Psoas muscle (tissue), 8 donors: ENCODE results near the gene ZNRF2. TPM values are rescaled to one million over a fixed set of nuclear protein-coding genes. Genes with fewer than 3 reads are reported as not detected.
A peak's percentile ranks its signal among the peaks of the same experiment; 100 is the strongest.

ENCODE experiments used
- ATAC-seq, 4 donors: fragments of 200-7000 bp; cut with Tn5 transposase; one replicate each; pipeline ENCODE4 v1.9.1; 2020; ENCODE audit warnings: moderate library complexity in 3 of 4, mild to moderate bottlenecking in 2 of 4
- DNase-seq, 2 donors: peaks; one replicate each; pipeline ENCODE4 v3.0.0-alpha.2; 2020
- H3K27ac ChIP-seq: fragments of 200-600 bp; one replicate; pipeline ENCODE4 v1.8.0; 2022
- H3K27me3 ChIP-seq, 3 donors: fragments of 200-600 bp in 1 of 3; one replicate each; pipeline versions ENCODE4 v1.6.1 to v1.8.0; 2013 to 2022; ENCODE audit warnings: low read length in 2 of 3, mild to moderate bottlenecking in 2 of 3, moderate library complexity in 1 of 3; ENCODE audit not compliant: insufficient read depth in 3 of 3
- H3K36me3 ChIP-seq, 2 donors: fragments of 200-600 bp in 1 of 2; one replicate each; pipeline versions ENCODE4 v1.6.1 to v1.8.0; 2013 to 2022; ENCODE audit warnings: low read depth in 1 of 2, mild to moderate bottlenecking in 1 of 2, moderate library complexity in 1 of 2; ENCODE audit not compliant: insufficient read depth in 1 of 2
- H3K4me1 ChIP-seq: fragments of 200-600 bp; one replicate; pipeline ENCODE4 v1.8.0; 2022
- H3K4me3 ChIP-seq: fragments of 200-600 bp; one replicate; pipeline ENCODE4 v1.8.0; 2022; ENCODE audit warnings: mild to moderate bottlenecking
- H3K9me3 ChIP-seq: fragments of 200-600 bp; one replicate; pipeline ENCODE4 v1.8.0; 2022
- CTCF ChIP-seq: fragments of 200-600 bp; IDR thresholded peaks from one replicate; pipeline ENCODE4 v1.8.0; 2022; ENCODE audit warnings: antibody characterized with exemption
- WGBS, 3 donors: extraction: QIAGEN DNeasy Blood & Tissue Kit; methylation state at CpG; one replicate each; pipeline versions ENCODE4 v1.1.6 to v1.1.7; 2013; 5-methylcytosine and 5-hydroxymethylcytosine counted together
- intact Hi-C, 2 donors: fragments of 100-400 bp; cut with DNase I; formaldehyde crosslinking; loops; one replicate each; pipeline versions ENCODE4 v1.11.0 to v1.14.2; 2022
- polyA plus RNA-seq, 3 donors: library from polyadenylated mRNA; stranded (reverse); fragments of 200-250 nt; gene quantifications; one replicate each; pipeline ENCODE4 v1.2.3, GENCODE V29; 2013
- total RNA-seq, 4 donors: library from RNA; stranded (reverse); fragmentation: NEBNext Ultra II Directional in 2 of 4; extraction: Animal tissue kit (Norgen Biotek cat#: 25700) in 2 of 4; gene quantifications; one replicate each; pipeline versions ENCODE4 v1.2.1 to v1.2.4, GENCODE V29; 2021 to 2023
- donor health status: healthy with polysubstance abuse.
- donor health status: DM: no; HTN: no; CAD: no; lungs with moderate emphysema.
- donor health status: Bipolar disorder and iron deficiency.
- donor health status: healthy.
- donor health status: DM: yes; HTN: yes; CAD: no.
- donor health status: DM: no; HTN: no; CAD: no.
- donor health status: DM: no; HTN: no; CAD: no.
- donor health status: DM: yes; HTN: yes; CAD: no.

ZNRF2 gene
- total and polyA plus RNA-seq, 7 donors, result 3.9 to 21.5 (median 10.2) TPM

DNA sequence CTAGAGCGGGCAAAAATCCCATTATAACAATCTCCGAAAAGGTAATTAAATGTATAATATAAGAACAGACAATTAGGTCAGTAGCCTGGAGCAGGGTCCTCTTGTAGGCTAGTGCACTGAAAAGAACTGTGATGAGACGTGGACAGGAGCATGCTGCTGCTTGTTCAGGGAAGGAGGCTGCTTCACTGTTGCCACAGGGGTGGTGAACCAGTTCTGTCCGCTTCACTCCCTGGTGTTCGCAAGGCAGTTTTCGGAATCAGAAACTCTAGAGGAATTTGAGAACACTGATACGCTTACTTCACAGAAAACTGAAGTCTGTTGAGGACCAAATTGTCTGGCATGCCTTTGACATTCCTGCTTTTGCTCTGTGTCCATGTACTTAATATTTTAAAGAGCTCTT is 17.4 kb downstream of the ZNRF2 start:
- Histone ChIP-seq H3K9me3 (no peaks in the 10 kb centered on the region), H3K27me3 (no peaks in the 10 kb centered on the region), H3K4me3 (no peak overlapping the region), H3K4me1 (peaks cover 60% of the 10 kb centered on the region), H3K36me3 (no peaks in the 10 kb centered on the region), H3K27ac (no peak overlapping the region)
- intact Hi-C loops, result loop anchor here (5.0 to 10.0 kb wide), 2 partner anchors 41 to 53 kb away; no protein-coding TSS in a partner anchor
- TF ChIP-seq CTCF, result no peak
- DNase-seq, result no peak
- ATAC-seq, result no peak
- WGBS, 3 donors, result 83 to 94% (median 83%) methylated on average over 7 of the region's 7 CpGs

DNA sequence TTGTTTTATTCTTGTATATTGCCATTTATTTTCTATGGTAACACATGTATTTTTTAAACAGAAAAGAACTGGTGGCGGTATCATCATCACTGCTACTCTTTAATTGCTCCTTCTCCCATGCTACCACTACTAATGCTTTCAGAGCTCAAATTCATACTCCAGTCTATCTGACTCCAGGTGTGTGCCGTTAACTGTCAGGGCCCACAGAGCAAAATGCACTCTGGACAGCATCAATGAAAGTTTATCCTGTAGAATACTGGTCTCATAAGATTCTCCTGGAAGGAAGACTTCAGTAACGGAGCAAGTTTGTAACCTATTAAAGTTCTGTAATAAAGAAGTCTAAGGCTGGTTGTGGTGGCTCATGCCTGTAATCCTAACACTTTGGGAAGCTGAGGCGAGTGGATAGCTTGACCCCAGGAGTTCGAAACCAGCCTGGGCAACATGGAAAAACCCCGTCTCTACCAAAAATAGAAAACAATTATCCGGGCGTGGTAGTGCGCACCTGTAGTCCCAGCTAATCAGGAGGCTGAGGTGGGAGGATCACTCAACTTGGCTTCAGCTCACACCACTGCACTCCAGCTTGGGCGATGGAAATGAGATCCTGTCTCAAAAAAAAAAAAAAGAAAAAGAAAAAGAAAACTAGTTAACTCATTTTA is 18.4 kb downstream of the ZNRF2 start:
- H3K9me3 ChIP-seq, result no peaks in the 10 kb centered on the region
- H3K4me1 ChIP-seq, result peaks cover 70% of the 10 kb centered on the region
- WGBS, 3 donors, result 95 to 96% (median 96%) methylated on average over 10 of the region's 10 CpGs
- ATAC-seq (no peak), DNase-seq (no peak)
- H3K27me3 ChIP-seq, result no peaks in the 10 kb centered on the region
- H3K4me3 ChIP-seq, result no peak overlapping the region
- intact Hi-C loops, result loop anchor here (5.0 to 10.0 kb wide), 2 partner anchors 40 to 52 kb away; no protein-coding TSS in a partner anchor
- no peak for TF ChIP-seq CTCF
- H3K27ac ChIP-seq, result no peak overlapping the region
- no peaks in the 10 kb centered on the region for H3K36me3 ChIP-seq

- Histone ChIP-seq H3K4me1 (peaks cover 74% of the 10 kb centered on the region), H3K27ac (no peak overlapping the region), H3K4me3 (no peak overlapping the region), H3K36me3 (no peaks in the 10 kb centered on the region), H3K27me3 (no peaks in the 10 kb centered on the region), H3K9me3 (no peaks in the 10 kb centered on the region)
- intact Hi-C loops, result loop anchor here (5.0 to 10.0 kb wide), 2 partner anchors 39 to 51 kb away; no protein-coding TSS in a partner anchor
- no peak for ATAC-seq
- WGBS, 3 donors, result 84 to 97% (median 95%) methylated on average over 1 of the region's 1 CpG
- no peak for DNase-seq
- no peak for TF ChIP-seq CTCF
Observed at GRCh38 chr7:30303312-30304039, 19.1 kb downstream of the ZNRF2 start.

DNA sequence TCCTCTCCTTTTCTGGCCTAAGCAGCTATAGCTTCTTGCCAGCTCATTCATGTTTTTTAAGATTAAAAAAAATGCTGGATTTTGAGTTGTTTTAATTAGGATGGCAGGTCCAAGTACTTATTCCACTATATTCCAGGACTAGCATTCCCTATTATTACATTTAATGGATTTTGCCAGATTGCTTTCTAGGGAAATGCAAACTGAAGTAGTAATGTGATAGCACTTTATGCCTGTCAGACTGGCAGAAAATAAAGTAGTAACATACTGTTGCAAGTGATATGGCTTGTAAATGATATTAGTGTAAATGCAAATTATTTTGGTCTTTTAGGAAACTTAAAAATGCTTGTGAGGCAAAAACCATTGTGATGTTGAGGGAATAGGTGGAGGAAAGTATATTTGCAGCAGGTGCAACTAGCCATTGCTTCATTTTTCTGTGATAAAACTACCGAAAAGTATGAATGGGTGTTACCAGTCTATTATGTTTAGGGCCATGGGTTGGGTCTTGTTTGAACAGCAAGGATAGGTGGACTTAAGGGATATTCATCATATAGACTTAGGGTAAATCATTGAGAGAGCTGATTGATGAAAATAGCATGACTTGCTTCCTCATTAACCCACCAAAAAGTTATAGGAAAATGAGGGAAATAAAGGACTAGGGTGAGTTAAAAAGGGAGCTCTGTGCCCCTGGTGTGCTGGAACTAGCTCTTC is 19.9 kb downstream of the ZNRF2 start:
- H3K36me3 ChIP-seq, result no peaks in the 10 kb centered on the region
- H3K4me1 ChIP-seq, result peaks cover 79% of the 10 kb centered on the region
- TF ChIP-seq CTCF, result no peak
- no peaks in the 10 kb centered on the region for H3K27me3 ChIP-seq
- DNase-seq (no peak), ATAC-seq (peak in 1 of 4 donors; percentile 38)
- H3K4me3 ChIP-seq, result no peak overlapping the region
- intact Hi-C loops, result loop anchor here (5.0 to 10.0 kb wide), 2 partner anchors 38 to 50 kb away; no protein-coding TSS in a partner anchor
- H3K9me3 ChIP-seq, result no peaks in the 10 kb centered on the region
- H3K27ac ChIP-seq, result no peak overlapping the region
- WGBS, 3 donors, result 76 to 78% (median 78%) methylated on average over 1 of the region's 1 CpG
